Measurements from ENCODE around the gene POLR2A.
"Not testable (repeated sequence)": the region's sequence is repeated elsewhere in the genome, so short reads cannot be mapped to it uniquely, and the experiment has no call there.

Gene POLR2A

DNA sequence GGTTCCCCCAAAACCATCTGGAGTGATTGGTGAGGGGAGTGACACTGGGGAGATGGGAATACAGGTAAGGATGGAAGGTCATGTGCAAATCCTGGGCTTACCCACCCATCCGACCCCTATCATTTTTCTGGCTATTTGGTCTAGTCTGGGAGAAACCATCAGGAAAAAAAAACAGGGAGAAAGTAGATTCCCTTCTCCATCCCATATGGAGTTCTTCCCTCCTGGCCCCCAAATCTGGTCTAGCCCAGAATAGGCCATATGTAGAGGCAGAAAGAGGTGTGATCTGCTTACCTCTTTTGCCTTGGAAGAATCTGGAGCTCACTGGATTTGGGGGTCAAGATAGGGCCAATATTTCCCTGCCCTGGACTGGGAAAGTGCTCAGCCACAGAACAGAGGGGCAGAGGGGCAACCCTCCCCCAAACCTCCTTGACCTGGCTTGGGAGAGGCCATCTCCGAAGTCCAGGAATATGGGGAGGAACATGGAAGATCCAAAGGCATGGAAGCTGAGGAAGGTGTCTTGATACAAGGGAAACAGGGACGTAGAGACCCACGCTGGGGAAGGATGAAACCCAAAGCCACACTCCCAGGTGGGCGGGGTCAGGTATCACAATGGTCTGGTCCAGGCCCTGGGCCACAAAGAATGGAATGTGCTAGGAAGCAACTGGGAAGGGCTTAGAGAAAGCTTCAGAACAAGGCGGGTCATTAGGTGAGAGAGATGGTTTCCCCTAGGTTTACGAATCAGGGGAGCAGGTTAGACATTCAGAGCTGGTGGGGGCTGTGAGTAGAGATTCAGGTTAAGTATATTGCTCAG, 23.1 kb upstream of the POLR2A start:
- DNase-seq (ENCODE audit: low read depth) = no peak

GRCh38 chr17:7462474-7463371, 21.4 kb upstream of the POLR2A start:
- no peak for DNase-seq (ENCODE audit: low read depth)

DNA sequence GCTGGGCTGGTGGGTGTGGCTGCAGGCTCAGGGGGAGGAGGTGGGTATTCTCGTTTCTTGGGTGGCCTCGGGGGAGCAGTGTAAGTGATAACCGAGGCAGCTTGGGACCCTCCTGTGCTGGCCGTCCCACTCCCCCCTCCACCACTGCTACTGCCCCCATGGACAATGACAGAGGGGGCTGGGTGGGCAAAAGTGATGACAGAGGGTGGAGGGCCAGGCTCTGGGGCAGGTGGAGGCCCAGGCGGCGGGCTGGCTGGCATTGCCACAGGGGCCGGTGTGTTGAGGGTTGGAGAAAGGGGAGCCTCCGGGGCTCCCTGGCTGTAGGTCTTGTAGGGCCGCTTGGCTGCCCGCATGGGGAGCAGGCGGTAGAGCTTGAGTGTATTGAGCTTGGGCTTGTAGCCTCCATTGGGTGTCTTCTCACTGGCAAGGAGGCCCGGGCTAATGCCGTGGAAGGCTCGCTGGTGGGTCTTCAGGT, 20.8 kb upstream of the POLR2A start:
- no peak for DNase-seq (ENCODE audit: low read depth)

GRCh38 chr17:7464081-7464480, 20.1 kb upstream of the POLR2A start:
- DNase-seq (ENCODE audit: low read depth) = no peak

- no peak for DNase-seq (ENCODE audit: low read depth)
Observed at GRCh38 chr17:7465597-7466275, 18.4 kb upstream of the POLR2A start.

GRCh38 chr17:7466318-7466638, 17.9 kb upstream of the POLR2A start:
- DNase-seq (ENCODE audit: low read depth) = no peak

- DNase-seq (ENCODE audit: low read depth) = no peak
Observed at GRCh38 chr17:7466639-7467341, 17.4 kb upstream of the POLR2A start.

- DNase-seq (ENCODE audit: low read depth) = no peak
Observed at GRCh38 chr17:7467498-7467897, 16.7 kb upstream of the POLR2A start.

- no peak for DNase-seq (ENCODE audit: low read depth)
Observed at GRCh38 chr17:7468290-7468689, 15.9 kb upstream of the POLR2A start.

GRCh38 chr17:7468804-7469389, 15.3 kb upstream of the POLR2A start:
- no peak for DNase-seq (ENCODE audit: low read depth)

DNA sequence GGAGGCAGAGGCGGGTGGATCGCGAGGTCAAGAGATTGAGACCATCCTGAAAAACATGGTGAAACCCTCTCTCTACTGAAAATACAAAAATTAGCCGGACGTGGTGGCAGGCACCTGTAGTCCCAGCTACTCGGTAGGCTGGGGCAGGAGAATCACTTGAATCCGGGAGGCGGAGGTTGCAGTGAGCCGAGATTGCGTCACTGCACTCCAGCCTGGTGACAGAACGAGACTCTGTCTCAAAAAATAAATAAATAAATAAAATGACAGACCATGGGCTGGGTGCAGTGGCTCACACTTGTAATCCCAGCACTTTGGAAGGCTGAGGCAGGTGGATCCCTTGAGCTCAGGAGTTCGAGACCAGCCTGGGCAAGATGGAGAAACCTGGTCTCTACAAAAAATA, 14.3 kb upstream of the POLR2A start:
- DNase-seq (ENCODE audit: low read depth) = not testable (repeated sequence)

GRCh38 chr17:7470457-7470973, 13.7 kb upstream of the POLR2A start:
- not testable (repeated sequence) for DNase-seq (ENCODE audit: low read depth)

- no peak for DNase-seq (ENCODE audit: low read depth)
Observed at GRCh38 chr17:7471729-7472128, 12.4 kb upstream of the POLR2A start.

- not testable (repeated sequence) for DNase-seq (ENCODE audit: low read depth)
Observed at GRCh38 chr17:7474767-7475166, 9.4 kb upstream of the POLR2A start.

GRCh38 chr17:7475764-7476422, 8.3 kb upstream of the POLR2A start:
- DNase-seq (ENCODE audit: low read depth) = no peak

- DNase-seq (ENCODE audit: low read depth) = no peak
Observed at GRCh38 chr17:7476494-7476893, 7.7 kb upstream of the POLR2A start.

DNA sequence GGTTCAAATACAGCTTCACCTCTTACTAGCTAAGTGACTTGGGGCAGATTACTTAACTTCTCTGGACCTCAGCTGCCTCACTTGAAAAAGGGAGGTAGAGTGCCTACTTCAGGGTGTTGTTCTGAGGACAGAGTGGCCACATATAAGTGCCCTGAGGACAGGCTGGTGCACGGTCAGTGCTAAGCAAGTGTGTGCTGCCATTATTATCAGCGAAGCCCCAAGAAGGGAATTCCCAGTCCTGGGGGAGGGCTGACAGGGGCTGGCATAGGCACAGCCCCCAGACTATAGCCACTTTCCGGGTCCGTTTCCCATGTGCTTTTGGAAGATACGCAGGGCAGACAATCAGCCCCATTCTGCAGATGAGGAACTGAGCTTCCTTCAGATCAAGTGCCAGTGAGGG, 7.2 kb upstream of the POLR2A start:
- DNase-seq (ENCODE audit: low read depth) = no peak

- DNase-seq (ENCODE audit: low read depth) = peak; percentile 19
Observed at GRCh38 chr17:7477392-7478275, 6.5 kb upstream of the POLR2A start.

Measured in stimulated activated CD8-positive, alpha-beta memory T cell treated with anti-CD3 and anti-CD28 coated beads, Interleukin-12 subunit alpha, Interleukin-12 subunit beta, amount 100 ng/mL, for 1 hour (primary cell).